Measurements from ENCODE around the gene TAP1. TPM values are rescaled to one million over a fixed set of nuclear protein-coding genes. Genes with fewer than 3 reads are reported as not detected.
"Not testable (repeated sequence)": the region's sequence is repeated elsewhere in the genome, so short reads cannot be mapped to it uniquely, and the experiment has no call there.

TAP1 gene
- total RNA-seq, 1 donor from 2014 or later: 26.0 TPM

- peak; percentile 92 for ATAC-seq
Measured at GRCh38 chr6:32838114-32838958, 15.2 kb downstream of the TAP1 start, which contains the start of gene TAP2. Gene TAP2, minus strand, starts transcription at chr6:32838739. Its CDS starts 506 bp downstream, at chr6:32838233.

- peak; percentile 70 for ATAC-seq
Measured at GRCh38 chr6:32837651-32838113, 15.8 kb downstream of the TAP1 start.

GRCh38 chr6:32836873-32837272, 16.6 kb downstream of the TAP1 start:
- ATAC-seq: no peak

- no peak for ATAC-seq
Measured at GRCh38 chr6:32835167-32835893, 18.2 kb downstream of the TAP1 start.

GRCh38 chr6:32833664-32834063, 19.8 kb downstream of the TAP1 start:
- ATAC-seq: no peak

GRCh38 chr6:32832535-32832934, 21.0 kb downstream of the TAP1 start:
- no peak for ATAC-seq

- ATAC-seq: no peak
Measured at GRCh38 chr6:32830936-32831335, 22.6 kb downstream of the TAP1 start.

GRCh38 chr6:32830017-32830416, 23.5 kb downstream of the TAP1 start:
- ATAC-seq: no peak

- no peak for ATAC-seq
Measured at GRCh38 chr6:32829495-32829894, 24.0 kb downstream of the TAP1 start.

- ATAC-seq: no peak
Measured at GRCh38 chr6:32827025-32827424, 26.5 kb downstream of the TAP1 start.

GRCh38 chr6:32825966-32826365, 27.5 kb downstream of the TAP1 start:
- no peak for ATAC-seq

- peak; percentile 92 for ATAC-seq
Measured at GRCh38 chr6:32819729-32820128, 33.8 kb downstream of the TAP1 start.

GRCh38 chr6:32818867-32819266, 34.6 kb downstream of the TAP1 start:
- no peak for ATAC-seq

GRCh38 chr6:32816746-32817204, 36.7 kb downstream of the TAP1 start, which contains the start of gene HLA-DOB:
Gene HLA-DOB, minus strand, starts transcription at chr6:32817002. Its CDS starts 51 bp downstream, at chr6:32816951.
- peak; percentile 83 for ATAC-seq

GRCh38 chr6:32815996-32816395, 37.5 kb downstream of the TAP1 start:
- ATAC-seq: no peak

- ATAC-seq: no peak
Measured at GRCh38 chr6:32815115-32815514, 38.4 kb downstream of the TAP1 start.

- ATAC-seq: peak; percentile 80
Measured at GRCh38 chr6:32814145-32814544, 39.4 kb downstream of the TAP1 start.

- no peak for ATAC-seq
Measured at GRCh38 chr6:32809171-32809570, 44.3 kb downstream of the TAP1 start.

GRCh38 chr6:32807020-32807580, 46.4 kb downstream of the TAP1 start:
- peak; percentile 41 for ATAC-seq

GRCh38 chr6:32805404-32805803, 48.1 kb downstream of the TAP1 start:
- not testable (repeated sequence) for ATAC-seq

GRCh38 chr6:32803416-32803815, 50.1 kb downstream of the TAP1 start:
- no peak for ATAC-seq

GRCh38 chr6:32799740-32800139, 53.8 kb downstream of the TAP1 start:
- no peak for ATAC-seq

- ATAC-seq: no peak
Measured at GRCh38 chr6:32799168-32799567, 54.3 kb downstream of the TAP1 start.

Data from esophagus mucosa (tissue), 1 donor.